Measurements from ENCODE around the gene SLC49A3.

SLC49A3 gene

DNA sequence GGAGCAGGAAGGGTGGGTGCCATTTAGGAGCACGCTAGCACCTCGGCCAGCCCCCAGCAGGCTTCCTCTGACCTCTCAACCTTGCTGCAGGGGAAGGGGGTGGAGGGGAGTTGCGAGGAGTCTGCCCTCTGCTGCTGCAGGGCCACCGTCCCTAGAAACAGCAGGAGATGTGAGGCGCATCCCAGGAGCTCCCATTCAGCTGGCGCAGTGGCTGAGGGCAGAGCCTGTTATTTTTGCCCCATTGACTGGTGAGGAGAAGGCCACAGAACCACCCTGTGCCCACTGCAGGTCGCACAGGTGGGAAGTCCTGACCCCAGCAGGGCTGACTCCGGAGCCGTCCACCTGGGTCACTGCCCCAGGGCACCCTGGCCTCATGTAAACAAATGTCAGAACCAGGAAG is 55.5 kb downstream of the SLC49A3 start:
- no peak for DNase-seq (ENCODE audit: low read depth in 2 of 2)

DNA sequence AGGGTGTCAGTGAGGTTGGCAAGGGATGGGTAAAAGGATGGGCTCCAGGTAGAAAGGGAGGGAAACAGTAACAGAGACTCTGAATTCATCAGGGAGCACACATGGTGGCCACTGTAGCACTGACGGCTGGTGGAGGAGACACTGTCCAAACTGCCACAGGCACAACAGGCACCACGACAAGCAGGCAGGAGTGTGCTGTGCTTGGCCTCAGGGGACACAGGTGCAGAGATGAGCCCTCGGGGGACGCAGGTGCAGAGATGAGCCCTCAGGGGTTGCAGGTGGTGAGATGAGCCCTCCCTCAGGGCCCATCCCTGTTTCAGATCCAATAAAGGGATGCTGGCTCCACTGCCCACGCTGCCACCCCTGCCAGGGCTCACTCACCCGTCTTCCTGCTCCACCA is 56.0 kb downstream of the SLC49A3 start:
- no peak for DNase-seq (ENCODE audit: low read depth in 2 of 2)

DNA sequence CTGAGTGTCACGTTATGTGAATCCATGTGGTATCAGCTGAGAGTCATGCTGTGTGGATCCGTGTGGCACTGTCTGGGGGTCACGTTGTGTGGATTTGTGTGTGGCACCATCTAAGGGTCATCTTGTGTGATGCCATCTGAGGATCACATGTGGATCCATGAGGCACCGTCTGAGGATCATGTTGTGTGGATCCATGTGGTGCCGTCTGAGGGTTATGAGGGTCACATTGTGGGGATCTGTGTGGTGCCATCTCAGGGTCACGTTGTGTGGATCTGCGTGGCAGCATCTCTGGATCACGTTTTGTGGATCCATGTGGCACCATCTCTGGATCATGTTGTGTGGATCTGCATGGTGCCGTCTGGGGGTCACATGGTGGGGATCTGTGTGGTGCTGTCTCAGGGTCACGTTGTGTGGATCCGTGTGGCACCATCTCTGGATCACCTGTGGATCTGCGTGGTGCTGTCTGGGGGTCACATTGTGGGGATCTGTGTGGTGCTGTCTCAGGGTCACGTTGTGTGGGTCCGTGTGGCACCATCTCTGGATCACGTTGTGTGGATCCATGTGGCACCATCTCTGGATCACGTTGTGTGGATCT is 56.7 kb downstream of the SLC49A3 start:
- no peak for DNase-seq (ENCODE audit: low read depth in 2 of 2)
